Hepatocyte (in vitro differentiated cells): ENCODE data around the gene CRTAC1. TPM values are rescaled to one million over a fixed set of nuclear protein-coding genes. Genes with fewer than 3 reads are reported as not detected.

Experiments used
- DNase-seq: peaks from one replicate; pipeline ENCODE4 v3.0.0-alpha.2; 2016; ENCODE audit warnings: low spot score
- H2AFZ ChIP-seq: fragments of 200-600 bp; sonication (generic); 2 replicates; pipeline ENCODE4 v1.6.0; 2016; ENCODE audit warnings: antibody characterized with exemption, mild to moderate bottlenecking
- H3K27ac ChIP-seq: fragments of 200-600 bp; sonication (generic); 2 replicates; pipeline ENCODE4 v1.5.1; 2016; ENCODE audit warnings: mild to moderate bottlenecking
- H3K27me3 ChIP-seq: fragments of 200-600 bp; sonication (generic); 2 replicates; pipeline ENCODE4 v1.6.1; 2016
- H3K36me3 ChIP-seq: fragments of 200-600 bp; sonication (generic); replicated peaks from 2 replicates; pipeline ENCODE4 v1.5.1; 2016; ENCODE audit warnings: low read depth; ENCODE audit not compliant: insufficient read depth
- H3K4me1 ChIP-seq: fragments of 200-600 bp; sonication (generic); 2 replicates; pipeline ENCODE4 v1.5.1; 2016; ENCODE audit warnings: mild to moderate bottlenecking, moderate library complexity; ENCODE audit not compliant: insufficient read depth
- H3K4me2 ChIP-seq: fragments of 200-600 bp; sonication (generic); 2 replicates; pipeline ENCODE4 v1.6.0; 2016
- H3K4me3 ChIP-seq: fragments of 200-600 bp; sonication (generic); 2 replicates; pipeline ENCODE4 v1.5.1; 2016; ENCODE audit warnings: mild to moderate bottlenecking
- H3K79me2 ChIP-seq: fragments of 200-600 bp; sonication (generic); 2 replicates; pipeline ENCODE4 v1.6.0; 2017; ENCODE audit warnings: mild to moderate bottlenecking
- H3K9me2 ChIP-seq: fragments of 200-600 bp; sonication (generic); replicated peaks from 2 replicates; pipeline ENCODE4 v1.6.0; 2017; ENCODE audit warnings: mild to moderate bottlenecking; ENCODE audit not compliant: insufficient read depth
- H3K9me3 ChIP-seq: fragments of 200-600 bp; sonication (generic); 2 replicates; pipeline ENCODE4 v1.5.1; 2016; ENCODE audit warnings: low read depth, mild to moderate bottlenecking
- H4K20me1 ChIP-seq: fragments of 200-600 bp; sonication (generic); 2 replicates; pipeline ENCODE4 v1.6.0; 2016; ENCODE audit warnings: mild to moderate bottlenecking; ENCODE audit not compliant: insufficient read depth, poor library complexity, severe bottlenecking
- EZH2 ChIP-seq: fragments of 200-600 bp; sonication (generic); IDR thresholded peaks from 2 replicates; pipeline ENCODE4 v1.6.1; 2016; ENCODE audit warnings: antibody characterized with exemption, mild to moderate bottlenecking, borderline replicate concordance
- EZH2phosphoT487 ChIP-seq: fragments of 200-600 bp; sonication (generic); IDR thresholded peaks from one replicate; pipeline ENCODE4 v1.6.1; 2018; ENCODE audit warnings: antibody characterized with exemption, mild to moderate bottlenecking, low read depth, moderate library complexity; ENCODE audit not compliant: unreplicated experiment, severe bottlenecking
- WGBS: methylation state at CpG from one replicate; pipeline ENCODE4 v1.1.6; 2016; ENCODE audit warnings: low lambda C conversion rate; ENCODE audit errors: missing lambda C conversion rate; 5-methylcytosine and 5-hydroxymethylcytosine counted together
- polyA plus RNA-seq: library from polyadenylated mRNA; unstranded; fragments of >200 nt; fragmentation: Nextera tagmentation; extraction: Ambion mirVana; gene quantifications from 2 replicates; pipeline ENCODE4 v1.2.1, GENCODE V29; 2016
- total RNA-seq: library from RNA; depleted of rRNA; stranded (reverse); fragments of >200 nt; gene quantifications from 2 replicates; pipeline ENCODE4 v1.2.3, GENCODE V29; 2014
- TF ChIP-seq, protein P1 (sequence below): fragments of 200-600 bp; sonication (generic); IDR thresholded peaks from 2 replicates; pipeline ENCODE4 v1.5.1; 2016; ENCODE audit warnings: antibody characterized with exemption, mild to moderate bottlenecking; ENCODE audit not compliant: poor library complexity

CRTAC1 gene
- total and polyA plus RNA-seq, 2 experiments from 2014 or later, result 0.47 to 0.76 TPM

DNA sequence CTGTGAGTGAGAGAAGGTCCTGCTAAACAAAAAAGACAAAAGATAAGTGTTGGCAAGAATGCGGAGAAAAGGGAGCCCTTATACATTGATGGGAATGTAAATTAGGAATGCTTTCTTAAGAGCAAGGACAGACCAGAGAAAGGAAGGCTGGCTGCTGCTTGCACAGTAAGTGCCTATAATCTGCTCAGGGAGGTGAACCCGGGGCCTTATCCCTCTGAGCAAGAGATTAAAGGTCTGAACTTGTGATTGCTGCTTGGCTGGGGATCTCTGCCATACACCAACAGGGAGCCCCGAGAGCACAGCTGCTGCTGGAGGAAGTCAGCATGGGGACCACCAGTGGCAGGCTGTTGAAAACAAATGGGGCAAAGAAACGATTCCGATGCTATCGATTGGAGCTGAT, 32.0 kb upstream of the CRTAC1 start:
- no peaks in the 10 kb centered on the region for H3K9me2 ChIP-seq
- no peak overlapping the region for H3K27ac ChIP-seq
- H4K20me1 ChIP-seq, result no peaks in the 10 kb centered on the region
- H3K9me3 ChIP-seq, result no peaks in the 10 kb centered on the region
- H3K4me2 ChIP-seq, result no peak overlapping the region
- H3K36me3 ChIP-seq, result no peaks in the 10 kb centered on the region
- H2AFZ ChIP-seq, result no peak overlapping the region
- H3K4me3 ChIP-seq, result no peak overlapping the region
- DNase-seq, result no peak
- no peaks in the 10 kb centered on the region for H3K4me1 ChIP-seq
- no peak for TF ChIP-seq EZH2phosphoT487
- no peak for TF ChIP-seq EZH2
- TF ChIP-seq, protein P1, sequence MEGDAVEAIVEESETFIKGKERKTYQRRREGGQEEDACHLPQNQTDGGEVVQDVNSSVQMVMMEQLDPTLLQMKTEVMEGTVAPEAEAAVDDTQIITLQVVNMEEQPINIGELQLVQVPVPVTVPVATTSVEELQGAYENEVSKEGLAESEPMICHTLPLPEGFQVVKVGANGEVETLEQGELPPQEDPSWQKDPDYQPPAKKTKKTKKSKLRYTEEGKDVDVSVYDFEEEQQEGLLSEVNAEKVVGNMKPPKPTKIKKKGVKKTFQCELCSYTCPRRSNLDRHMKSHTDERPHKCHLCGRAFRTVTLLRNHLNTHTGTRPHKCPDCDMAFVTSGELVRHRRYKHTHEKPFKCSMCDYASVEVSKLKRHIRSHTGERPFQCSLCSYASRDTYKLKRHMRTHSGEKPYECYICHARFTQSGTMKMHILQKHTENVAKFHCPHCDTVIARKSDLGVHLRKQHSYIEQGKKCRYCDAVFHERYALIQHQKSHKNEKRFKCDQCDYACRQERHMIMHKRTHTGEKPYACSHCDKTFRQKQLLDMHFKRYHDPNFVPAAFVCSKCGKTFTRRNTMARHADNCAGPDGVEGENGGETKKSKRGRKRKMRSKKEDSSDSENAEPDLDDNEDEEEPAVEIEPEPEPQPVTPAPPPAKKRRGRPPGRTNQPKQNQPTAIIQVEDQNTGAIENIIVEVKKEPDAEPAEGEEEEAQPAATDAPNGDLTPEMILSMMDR, result no peak
- H3K79me2 ChIP-seq, result no peaks in the 10 kb centered on the region
- WGBS, result 69% methylated on average over 6 of the region's 6 CpGs
- peaks cover 9% of the 10 kb centered on the region for H3K27me3 ChIP-seq

DNA sequence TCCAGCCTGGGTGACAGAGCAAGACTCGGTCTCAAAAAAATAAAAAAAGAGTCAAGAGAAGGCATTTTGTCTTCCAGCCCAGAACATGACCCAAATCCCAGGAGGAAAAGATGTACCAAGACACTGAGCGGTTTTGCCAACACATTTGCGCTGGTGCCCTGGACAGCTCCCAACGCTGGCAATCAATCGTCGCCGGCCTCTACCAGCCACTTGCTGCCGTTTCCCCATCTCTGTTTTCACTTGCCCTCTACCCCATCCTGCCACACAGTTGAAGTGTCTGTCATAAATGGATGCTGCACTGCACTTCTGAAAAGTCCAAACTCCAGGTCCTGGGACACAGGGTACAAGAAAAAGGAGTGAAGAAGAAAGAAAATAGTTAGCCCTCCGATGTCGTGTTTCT, 29.7 kb upstream of the CRTAC1 start:
- WGBS, result 90% methylated on average over 10 of the region's 10 CpGs
- no peak for TF ChIP-seq EZH2phosphoT487
- TF ChIP-seq EZH2, result no peak
- TF ChIP-seq, protein P1, result no peak

DNA sequence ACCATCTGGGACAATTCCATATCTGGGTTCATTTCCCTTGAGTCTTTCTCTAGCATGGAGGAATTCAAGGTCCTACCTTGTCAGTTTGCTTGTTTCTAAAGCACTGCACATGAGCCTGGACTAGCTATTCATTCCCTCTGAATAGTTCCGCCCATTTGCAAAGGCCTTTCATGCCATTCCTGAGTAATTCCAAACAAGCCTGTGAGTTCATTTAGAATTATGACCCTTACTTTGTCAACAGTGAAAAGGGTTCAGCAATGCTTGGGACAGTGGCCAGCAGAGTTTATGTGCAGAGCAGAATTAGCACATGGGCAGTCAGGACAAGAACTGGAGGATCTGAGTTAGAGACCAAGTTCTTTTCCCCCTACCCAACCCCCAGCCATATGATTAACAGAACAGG, 27.9 kb upstream of the CRTAC1 start:
- Histone ChIP-seq H2AFZ (no peak overlapping the region), H3K9me3 (no peaks in the 10 kb centered on the region), H3K9me2 (no peaks in the 10 kb centered on the region), H4K20me1 (no peaks in the 10 kb centered on the region), H3K27ac (no peak overlapping the region), H3K79me2 (no peaks in the 10 kb centered on the region), H3K4me2 (no peak overlapping the region), H3K27me3 (peaks cover 12% of the 10 kb centered on the region), H3K36me3 (no peaks in the 10 kb centered on the region), H3K4me3 (no peak overlapping the region), H3K4me1 (no peaks in the 10 kb centered on the region)
- DNase-seq, result no peak
- 76% methylated on average over 1 of the region's 1 CpG for WGBS
- TF ChIP-seq EZH2 (no peak), EZH2phosphoT487 (no peak)
- TF ChIP-seq, protein P1, result no peak

More for the DNA sequence above, 29.7 kb upstream of the CRTAC1 start:
- Histone ChIP-seq H4K20me1 (no peaks in the 10 kb centered on the region), H3K9me2 (no peaks in the 10 kb centered on the region), H3K4me3 (no peak overlapping the region), H3K27me3 (no peaks in the 10 kb centered on the region), H3K9me3 (no peaks in the 10 kb centered on the region), H3K36me3 (no peaks in the 10 kb centered on the region), H3K4me1 (no peaks in the 10 kb centered on the region), H3K4me2 (no peak overlapping the region), H3K27ac (no peak overlapping the region), H3K79me2 (no peaks in the 10 kb centered on the region), H2AFZ (no peak overlapping the region)
- DNase-seq, result no peak
